PFSK-1 (cell line): ENCODE results near the gene RHBDD1.

Experiments used
- FOXP2 ChIP-seq: optimal IDR thresholded peaks from 2 replicates; pipeline ENCODE3; 2011; ENCODE audit warnings: borderline replicate concordance, control low read depth, inconsistent platforms; ENCODE audit not compliant: insufficient read depth; ENCODE audit errors: extremely low read length, extremely low read depth
- POLR2AphosphoS5 ChIP-seq: IDR thresholded peaks from 2 replicates; pipeline ENCODE4 v1.6.1; 2012; ENCODE audit warnings: low read depth, mild to moderate bottlenecking, control low read depth, low read length, moderate library complexity
- SIN3A ChIP-seq: IDR thresholded peaks from 2 replicates; pipeline ENCODE4 v1.6.1; 2012; ENCODE audit warnings: mild to moderate bottlenecking, low read length, moderate library complexity, borderline replicate concordance; ENCODE audit not compliant: insufficient read depth
- TAF1 ChIP-seq: IDR thresholded peaks from 2 replicates; pipeline ENCODE4 v1.6.1; 2012; ENCODE audit warnings: low read length, control low read depth, borderline replicate concordance; ENCODE audit not compliant: insufficient read depth
- TF ChIP-seq, protein P1 (sequence below), 2 experiments: IDR thresholded peaks; 2 replicates each; pipeline versions ENCODE4 v1.6.1 to v1.8.0; 2011 to 2012; ENCODE audit warnings: low read depth in 2 of 2, low read length in 2 of 2, control low read depth in 1 of 2, inconsistent platforms in 1 of 2, mild to moderate bottlenecking in 1 of 2, moderate library complexity in 1 of 2; ENCODE audit not compliant: insufficient read depth in 1 of 2

The RHBDD1 gene

DNA sequence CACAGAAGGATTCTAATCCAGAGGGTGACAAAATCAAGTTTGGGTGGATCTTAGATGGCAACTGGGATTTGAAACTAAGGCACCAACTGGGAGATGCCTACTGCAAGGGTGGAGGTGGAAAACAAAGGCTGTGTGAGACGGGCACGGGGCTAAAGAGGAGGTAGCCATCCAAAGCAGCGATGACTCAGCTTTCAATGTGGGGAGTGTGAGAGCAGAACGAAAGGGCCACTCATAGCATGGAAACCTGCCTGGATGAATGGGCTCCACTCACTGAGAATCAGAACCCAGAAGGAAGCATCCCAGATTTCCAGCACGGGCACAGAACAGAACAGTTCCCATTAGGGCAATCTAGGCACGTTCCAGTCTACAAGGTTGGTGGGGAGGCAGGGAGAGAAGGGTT lies 168.6 kb downstream of the RHBDD1 start:
- TF ChIP-seq, protein P1, sequence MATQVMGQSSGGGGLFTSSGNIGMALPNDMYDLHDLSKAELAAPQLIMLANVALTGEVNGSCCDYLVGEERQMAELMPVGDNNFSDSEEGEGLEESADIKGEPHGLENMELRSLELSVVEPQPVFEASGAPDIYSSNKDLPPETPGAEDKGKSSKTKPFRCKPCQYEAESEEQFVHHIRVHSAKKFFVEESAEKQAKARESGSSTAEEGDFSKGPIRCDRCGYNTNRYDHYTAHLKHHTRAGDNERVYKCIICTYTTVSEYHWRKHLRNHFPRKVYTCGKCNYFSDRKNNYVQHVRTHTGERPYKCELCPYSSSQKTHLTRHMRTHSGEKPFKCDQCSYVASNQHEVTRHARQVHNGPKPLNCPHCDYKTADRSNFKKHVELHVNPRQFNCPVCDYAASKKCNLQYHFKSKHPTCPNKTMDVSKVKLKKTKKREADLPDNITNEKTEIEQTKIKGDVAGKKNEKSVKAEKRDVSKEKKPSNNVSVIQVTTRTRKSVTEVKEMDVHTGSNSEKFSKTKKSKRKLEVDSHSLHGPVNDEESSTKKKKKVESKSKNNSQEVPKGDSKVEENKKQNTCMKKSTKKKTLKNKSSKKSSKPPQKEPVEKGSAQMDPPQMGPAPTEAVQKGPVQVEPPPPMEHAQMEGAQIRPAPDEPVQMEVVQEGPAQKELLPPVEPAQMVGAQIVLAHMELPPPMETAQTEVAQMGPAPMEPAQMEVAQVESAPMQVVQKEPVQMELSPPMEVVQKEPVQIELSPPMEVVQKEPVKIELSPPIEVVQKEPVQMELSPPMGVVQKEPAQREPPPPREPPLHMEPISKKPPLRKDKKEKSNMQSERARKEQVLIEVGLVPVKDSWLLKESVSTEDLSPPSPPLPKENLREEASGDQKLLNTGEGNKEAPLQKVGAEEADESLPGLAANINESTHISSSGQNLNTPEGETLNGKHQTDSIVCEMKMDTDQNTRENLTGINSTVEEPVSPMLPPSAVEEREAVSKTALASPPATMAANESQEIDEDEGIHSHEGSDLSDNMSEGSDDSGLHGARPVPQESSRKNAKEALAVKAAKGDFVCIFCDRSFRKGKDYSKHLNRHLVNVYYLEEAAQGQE (IDR thresholded peaks at IDR 0.05; ENCODE audit: insufficient read depth in 1 of 2, low read depth in 2 of 2, low read length in 2 of 2) = no peak
- TF ChIP-seq FOXP2 (no peak), TAF1 (no peak), POLR2AphosphoS5 (no peak), SIN3A (no peak)

DNA sequence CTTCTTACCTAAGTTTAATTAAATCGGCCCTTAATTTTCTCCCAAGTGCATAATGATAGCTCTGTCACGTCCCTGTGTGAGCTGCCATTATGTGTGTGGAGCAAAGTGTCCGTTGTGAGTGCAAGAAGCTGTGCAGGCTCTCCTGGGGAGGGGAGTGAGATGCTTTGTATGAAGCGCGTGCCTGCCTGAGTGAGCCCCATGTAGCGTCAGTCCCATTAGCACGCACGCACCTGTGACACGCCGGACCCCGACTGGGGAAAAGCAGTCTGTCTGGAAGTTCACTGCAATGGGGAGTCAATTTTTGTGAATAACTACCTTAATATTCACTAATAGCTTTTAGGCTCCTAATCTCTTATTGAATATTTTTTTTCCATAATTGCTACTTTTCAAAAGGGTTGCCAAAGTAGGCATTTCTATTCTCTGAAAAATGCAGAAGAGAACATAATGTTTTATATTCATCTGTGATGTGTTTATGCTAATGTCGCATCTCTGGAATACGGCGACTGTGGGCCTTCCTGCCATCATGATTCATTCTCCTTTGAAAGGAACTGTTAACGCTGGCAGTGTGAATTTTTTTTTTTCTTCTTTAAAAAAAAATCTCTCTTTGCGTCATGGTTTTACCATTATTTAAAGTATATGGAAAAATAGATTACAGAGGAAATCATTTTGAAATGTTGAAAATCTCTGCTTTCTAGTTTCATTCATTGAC lies 170.5 kb downstream of the RHBDD1 start:
- TF ChIP-seq FOXP2 = no peak
- TF ChIP-seq TAF1 = no peak
- no peak for TF ChIP-seq SIN3A
- TF ChIP-seq, protein P1 (IDR thresholded peaks at IDR 0.05; ENCODE audit: insufficient read depth in 1 of 2, low read depth in 2 of 2, low read length in 2 of 2) = no peak
- no peak for TF ChIP-seq POLR2AphosphoS5

DNA sequence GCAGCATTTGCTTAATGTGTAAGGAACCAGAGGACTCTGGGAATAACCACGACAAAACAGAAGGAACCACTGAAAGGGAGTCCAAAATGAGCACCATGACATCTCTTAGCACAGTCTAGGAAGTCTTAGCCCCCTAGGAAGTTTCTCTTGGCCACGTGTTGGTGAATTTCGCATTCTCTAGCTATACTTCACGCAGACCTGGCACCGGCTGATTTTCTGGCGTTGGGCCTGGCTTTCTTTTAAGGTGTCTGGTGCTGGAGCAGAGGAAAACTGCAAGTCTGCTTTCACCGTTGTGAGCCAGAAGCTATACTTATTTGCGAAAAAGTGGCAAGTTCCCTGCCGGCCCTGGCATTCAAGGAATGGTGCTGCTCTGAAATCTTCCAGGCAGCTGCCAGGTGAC lies 171.3 kb downstream of the RHBDD1 start:
- TF ChIP-seq TAF1 (no peak), FOXP2 (no peak), SIN3A (no peak), POLR2AphosphoS5 (no peak)
- TF ChIP-seq, protein P1 (IDR thresholded peaks at IDR 0.05; ENCODE audit: insufficient read depth in 1 of 2, low read depth in 2 of 2, low read length in 2 of 2) = no peak

DNA sequence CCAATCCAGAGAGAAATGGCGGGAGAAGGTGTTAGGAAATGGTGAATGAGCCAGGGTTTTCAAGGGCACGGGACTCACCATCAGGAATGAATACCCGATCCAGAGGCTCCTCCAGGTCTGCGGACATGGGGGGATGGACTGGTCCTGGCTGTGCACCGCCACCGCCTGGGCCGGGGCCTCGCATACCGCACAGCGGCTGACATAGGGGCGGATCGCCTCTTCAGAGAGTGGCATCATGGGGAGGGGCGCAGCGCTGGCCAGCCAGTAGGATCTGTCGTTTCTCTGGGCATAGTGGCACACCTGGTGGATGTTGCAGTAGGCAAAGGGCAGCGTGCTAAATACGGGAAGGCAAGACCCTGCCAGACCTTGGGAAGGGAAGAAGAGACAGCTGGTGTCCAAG lies 172.1 kb downstream of the RHBDD1 start:
- TF ChIP-seq SIN3A (no peak), FOXP2 (no peak), TAF1 (no peak), POLR2AphosphoS5 (no peak)
- TF ChIP-seq, protein P1 (IDR thresholded peaks at IDR 0.05; ENCODE audit: insufficient read depth in 1 of 2, low read depth in 2 of 2, low read length in 2 of 2) = no peak
